Ovary (tissue), 9 donors: ENCODE measurements around the gene GPC6. TPM values are rescaled to one million over a fixed set of nuclear protein-coding genes. Genes with fewer than 3 reads are reported as not detected.

ENCODE experiments used
- DNase-seq, 5 donors: peaks; one replicate each; pipeline ENCODE4 v3.0.0-alpha.2; 2019 to 2020
- H3K27ac ChIP-seq, 2 donors: fragments of 200-600 bp; one replicate each; pipeline versions ENCODE4 v1.5.1 to v1.8.0; 2019 to 2022
- H3K27me3 ChIP-seq: fragments of 200-600 bp; one replicate; pipeline ENCODE4 v1.8.0; 2022
- H3K36me3 ChIP-seq: fragments of 200-600 bp; sonication (generic); one replicate; pipeline ENCODE4 v1.5.1; 2019
- H3K4me1 ChIP-seq: one replicate; pipeline ENCODE4 v1.8.1; 2013; ENCODE audit warnings: mild to moderate bottlenecking, moderate library complexity; ENCODE audit not compliant: insufficient read depth
- H3K4me3 ChIP-seq: fragments of 200-600 bp; sonication (generic); one replicate; pipeline ENCODE4 v1.5.1; 2017
- H3K9me3 ChIP-seq, 2 donors: fragments of 200-600 bp in 1 of 2; sonication (generic) in 1 of 2; one replicate each; pipeline versions ENCODE4 v1.5.1 to v1.8.1; 2013 to 2019; ENCODE audit warnings: mild to moderate bottlenecking in 1 of 2, moderate library complexity in 1 of 2
- CTCF ChIP-seq, 3 donors: fragments of 450-650 bp in 2 of 3; fragments of 200-600 bp in 1 of 3; IDR thresholded peaks; one replicate each; pipeline versions ENCODE4 v1.5.1 to v1.8.0; 2016 to 2022; ENCODE audit warnings: antibody characterized with exemption in 3 of 3, mild to moderate bottlenecking in 1 of 3
- EP300 ChIP-seq: sonication (generic); formaldehyde crosslinking; IDR thresholded peaks from one replicate; pipeline ENCODE4 v1.6.1; 2017; ENCODE audit warnings: antibody characterized with exemption
- POLR2A ChIP-seq: fragments of 450-650 bp; IDR thresholded peaks from one replicate; pipeline ENCODE4 v1.6.1; 2017; ENCODE audit warnings: antibody characterized with exemption, mild to moderate bottlenecking, moderate library complexity
- WGBS, 3 donors: extraction: QIAGEN DNeasy Blood & Tissue Kit in 1 of 3; methylation state at CpG; one replicate each; pipeline versions ENCODE4 v1.1.5 to v1.1.7; 2013 to 2017; 5-methylcytosine and 5-hydroxymethylcytosine counted together
- intact Hi-C, 4 donors: fragments of 100-400 bp; cut with DNase I; formaldehyde crosslinking; loops; one replicate each; pipeline versions ENCODE4 v1.11.0 to v1.15.1; 2022 to 2023
- polyA plus RNA-seq, 2 donors: library from polyadenylated mRNA; stranded (reverse); fragments of 200-250 nt in 1 of 2; fragments of 350-450 nt in 1 of 2; fragmentation: Illumina TruSeq in 1 of 2; extraction: RNeasy Lipid Tissue Mini Kit (QIAGEN cat#74804) in 1 of 2; gene quantifications; one replicate each; pipeline ENCODE4 v1.2.3, GENCODE V29; 2013 to 2014
- total RNA-seq, 7 donors: library from RNA; depleted of rRNA in 2 of 7; stranded (reverse); fragments of >200 nt in 2 of 7; fragmentation: NEBNext Ultra II Directional in 3 of 7; extraction: Animal tissue kit (Norgen Biotek cat#: 25700) in 3 of 7; gene quantifications; one replicate each; pipeline versions ENCODE4 v1.1.0 to v1.2.4, GENCODE V29; 2016 to 2023
- donor health status: DM: no; HTN: no; CAD: no; lungs with moderate emphysema.
- donor health status: DM: no; HTN: no; CAD: no.
- donor health status: Bipolar disorder and iron deficiency.
- donor health status: DM: yes; HTN: yes; CAD: no.
- donor health status: DM: no; HTN: no; CAD: no.
- donor health status: DM: yes; HTN: yes; CAD: no.

GPC6 gene
- total and polyA plus RNA-seq, 9 donors: 4.3 to 22.3 (median 17.9) TPM

- Histone ChIP-seq H3K27me3 (no peaks in the 10 kb centered on the region), H3K9me3 (no peaks in the 10 kb centered on the region), H3K4me1 (no peaks in the 10 kb centered on the region), H3K36me3 (no peaks in the 10 kb centered on the region), H3K4me3 (no peak overlapping the region), H3K27ac (no peak overlapping the region)
- 93 to 95% (median 93%) methylated on average over 4 of the region's 4 CpGs for WGBS, 3 donors
- no peak for DNase-seq
- TF ChIP-seq CTCF (IDR thresholded peaks at IDR 0.05) (no peak), EP300 (no peak), POLR2A (no peak)
- intact Hi-C loops: no loop called here
These were observed 112.9 kb downstream of the GPC6 start for GRCh38 chr13:93339550-93339949.

- no peak overlapping the region for H3K4me3 ChIP-seq
- H3K27me3 ChIP-seq: no peaks in the 10 kb centered on the region
- H3K9me3 ChIP-seq: no peaks in the 10 kb centered on the region
- 96 to 98% (median 96%) methylated on average over 4 of the region's 4 CpGs for WGBS, 3 donors
- H3K36me3 ChIP-seq: no peaks in the 10 kb centered on the region
- no peaks in the 10 kb centered on the region for H3K4me1 ChIP-seq
- no peak overlapping the region for H3K27ac ChIP-seq
- intact Hi-C loops: no loop called here
- DNase-seq: no peak
- no peak for TF ChIP-seq EP300
- TF ChIP-seq POLR2A: no peak
These were observed 114.9 kb downstream of the GPC6 start for GRCh38 chr13:93341517-93341916.

GRCh38 chr13:93343097-93343496 is 116.5 kb downstream of the GPC6 start:
- Histone ChIP-seq H3K27me3 (no peaks in the 10 kb centered on the region), H3K27ac (no peak overlapping the region), H3K4me1 (no peaks in the 10 kb centered on the region), H3K9me3 (no peaks in the 10 kb centered on the region), H3K4me3 (no peak overlapping the region), H3K36me3 (no peaks in the 10 kb centered on the region)
- DNase-seq: no peak
- intact Hi-C loops: no loop called here
- TF ChIP-seq POLR2A: no peak
- TF ChIP-seq CTCF (IDR thresholded peaks at IDR 0.05): no peak
- no peak for TF ChIP-seq EP300
- WGBS, 3 donors: 36 to 45% (median 44%) methylated on average over 4 of the region's 4 CpGs

GRCh38 chr13:93344048-93344705 is 117.6 kb downstream of the GPC6 start:
- TF ChIP-seq POLR2A (no peak), CTCF (IDR thresholded peaks at IDR 0.05) (no peak), EP300 (no peak)
- no peak for DNase-seq
- 86 to 92% (median 90%) methylated on average over 3 of the region's 3 CpGs for WGBS, 3 donors
- H3K27ac ChIP-seq: no peak overlapping the region
- H3K4me1 ChIP-seq: no peaks in the 10 kb centered on the region
- H3K4me3 ChIP-seq: no peak overlapping the region
- intact Hi-C loops: no loop called here
- H3K27me3 ChIP-seq: no peaks in the 10 kb centered on the region
- H3K36me3 ChIP-seq: no peaks in the 10 kb centered on the region
- H3K9me3 ChIP-seq: no peaks in the 10 kb centered on the region

- no peaks in the 10 kb centered on the region for H3K9me3 ChIP-seq
- DNase-seq: no peak
- no peaks in the 10 kb centered on the region for H3K36me3 ChIP-seq
- H3K27ac ChIP-seq: no peak overlapping the region
- no peaks in the 10 kb centered on the region for H3K27me3 ChIP-seq
- intact Hi-C loops: no loop called here
- H3K4me1 ChIP-seq: no peaks in the 10 kb centered on the region
- no peak for TF ChIP-seq CTCF (IDR thresholded peaks at IDR 0.05)
- no peak for TF ChIP-seq POLR2A
- TF ChIP-seq EP300: no peak
- no peak overlapping the region for H3K4me3 ChIP-seq
These were observed 118.4 kb downstream of the GPC6 start for GRCh38 chr13:93345024-93345423.
